Left lobe of liver (tissue), 2 donors: ENCODE measurements around the gene STAT6. TPM values are rescaled to one million over a fixed set of nuclear protein-coding genes. Genes with fewer than 3 reads are reported as not detected.
"Not testable (repeated sequence)": the region's sequence is repeated elsewhere in the genome, so short reads cannot be mapped to it uniquely, and the experiment has no call there.

Experiments
- ATAC-seq: fragments of 200-7000 bp; cut with Tn5 transposase; one replicate; pipeline ENCODE4 v1.9.1; 2020; ENCODE audit warnings: mild to moderate bottlenecking, moderate library complexity
- DNase-seq: peaks from one replicate; pipeline ENCODE4 v3.0.0-alpha.2; 2020; ENCODE audit warnings: low spot score
- total RNA-seq: library from RNA; stranded (reverse); gene quantifications from one replicate; pipeline ENCODE4 v1.2.1, GENCODE V29; 2021
- donor health status: DM: no; HTN: no; CAD: no; lungs with moderate emphysema.
- donor health status: DM: no; HTN: yes; CAD: no.

Gene STAT6
- total RNA-seq, 1 donor from 2014 or later = 97.6 TPM

GRCh38 chr12:57128519-57129247 lies 17.5 kb upstream of the STAT6 start:
- no peak for DNase-seq

GRCh38 chr12:57127726-57128518 lies 16.8 kb upstream of the STAT6 start, which contains the start of gene LRP1:
Gene LRP1 (plus strand): TSS chr12:57128483. CDS start chr12:57128965, 482 bp downstream.
- ATAC-seq (peak; percentile 70), DNase-seq (peak; percentile 90)

More at GRCh38 chr12:57128519-57129247, 17.5 kb upstream of the STAT6 start:
- no peak for ATAC-seq

- peak; percentile 69 for ATAC-seq
- DNase-seq = peak; percentile 93
Observed at GRCh38 chr12:57127101-57127725, 16.1 kb upstream of the STAT6 start.

- no peak for ATAC-seq
- no peak for DNase-seq
Observed at GRCh38 chr12:57126561-57126960, 15.4 kb upstream of the STAT6 start.

- ATAC-seq (no peak), DNase-seq (no peak)
Observed at GRCh38 chr12:57126061-57126460, 14.9 kb upstream of the STAT6 start.

DNA sequence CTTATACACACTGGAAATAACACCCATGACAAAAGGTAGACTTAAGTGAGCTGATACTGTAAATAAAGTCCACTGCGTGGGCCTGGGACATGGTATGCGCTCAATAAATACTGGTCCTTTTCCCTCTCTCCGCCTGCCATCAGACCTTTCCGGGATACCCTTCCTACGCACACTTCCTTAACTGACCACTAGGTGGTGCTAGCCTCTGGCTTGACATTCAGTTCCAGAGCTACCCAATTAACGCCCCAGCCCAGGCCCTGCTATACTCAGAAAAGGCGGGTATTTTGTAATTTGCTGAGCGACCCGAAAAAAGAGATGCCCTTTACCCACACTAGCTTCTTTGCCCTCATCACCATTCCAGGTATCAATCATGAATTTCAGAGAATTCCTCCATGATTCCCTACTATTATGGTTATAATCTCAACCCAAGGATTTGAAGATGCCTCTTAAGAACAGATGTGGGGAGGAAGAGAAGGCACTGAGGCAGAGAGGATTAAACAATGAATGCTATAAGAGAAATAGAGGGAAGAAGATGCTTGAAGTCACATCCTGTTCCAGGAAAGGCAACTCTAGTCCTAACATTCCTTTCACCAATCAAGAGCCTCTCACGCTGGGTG lies 13.2 kb upstream of the STAT6 start:
- DNase-seq = peak; percentile 76
- peak; percentile 51 for ATAC-seq

- ATAC-seq (no peak), DNase-seq (no peak)
Observed at GRCh38 chr12:57123813-57124212, 12.7 kb upstream of the STAT6 start.

DNA sequence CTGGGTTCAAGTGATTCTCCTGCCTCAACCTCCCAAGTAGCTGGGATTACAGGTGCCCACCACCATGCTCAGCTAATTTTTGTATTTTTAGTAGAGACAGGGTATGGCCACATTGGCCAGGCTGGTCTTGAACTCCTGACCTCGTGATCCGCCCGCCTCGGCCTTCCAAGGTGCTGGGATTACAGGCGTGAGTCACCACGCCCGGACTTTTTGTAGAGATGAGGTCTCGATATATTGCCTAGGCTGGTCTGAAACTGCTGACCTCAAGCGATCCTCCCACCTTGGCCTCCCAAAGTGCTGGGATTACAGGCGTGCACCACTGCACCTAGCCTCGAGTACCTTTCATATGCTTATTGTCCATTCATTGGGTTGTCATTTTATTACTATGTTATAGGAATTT lies 9.6 kb upstream of the STAT6 start:
- DNase-seq, ATAC-seq: not testable (repeated sequence)

GRCh38 chr12:57119294-57120085 lies 8.3 kb upstream of the STAT6 start:
- DNase-seq = no peak
- ATAC-seq = no peak

DNA sequence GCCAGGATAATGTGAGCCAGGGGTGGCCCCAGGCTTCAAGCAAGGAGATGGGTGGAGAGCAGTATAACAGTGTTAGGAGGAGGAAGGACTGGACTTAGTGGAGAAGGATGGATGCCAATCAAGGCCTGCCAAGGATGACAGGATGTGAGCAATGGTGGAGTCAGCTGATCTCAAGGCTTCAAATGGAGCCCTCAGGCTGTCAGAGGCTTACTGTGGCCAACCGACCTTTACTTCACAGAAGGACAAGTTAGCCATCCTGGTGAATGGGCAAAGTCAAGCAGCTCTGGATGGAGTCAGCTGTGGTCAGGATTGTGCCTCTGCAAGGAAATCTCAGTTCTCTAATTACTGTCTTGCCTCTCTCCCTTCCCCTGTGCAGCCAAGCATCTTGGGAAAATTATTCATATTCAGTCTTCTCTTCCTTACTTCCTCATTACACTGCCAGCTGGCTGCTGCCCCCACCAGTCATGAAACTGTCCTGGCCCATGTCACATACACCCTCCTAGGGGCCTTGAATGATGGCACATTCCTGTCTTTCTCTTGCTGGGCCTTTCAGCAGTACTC lies 7.6 kb upstream of the STAT6 start:
- ATAC-seq = peak; percentile 46
- no peak for DNase-seq

DNA sequence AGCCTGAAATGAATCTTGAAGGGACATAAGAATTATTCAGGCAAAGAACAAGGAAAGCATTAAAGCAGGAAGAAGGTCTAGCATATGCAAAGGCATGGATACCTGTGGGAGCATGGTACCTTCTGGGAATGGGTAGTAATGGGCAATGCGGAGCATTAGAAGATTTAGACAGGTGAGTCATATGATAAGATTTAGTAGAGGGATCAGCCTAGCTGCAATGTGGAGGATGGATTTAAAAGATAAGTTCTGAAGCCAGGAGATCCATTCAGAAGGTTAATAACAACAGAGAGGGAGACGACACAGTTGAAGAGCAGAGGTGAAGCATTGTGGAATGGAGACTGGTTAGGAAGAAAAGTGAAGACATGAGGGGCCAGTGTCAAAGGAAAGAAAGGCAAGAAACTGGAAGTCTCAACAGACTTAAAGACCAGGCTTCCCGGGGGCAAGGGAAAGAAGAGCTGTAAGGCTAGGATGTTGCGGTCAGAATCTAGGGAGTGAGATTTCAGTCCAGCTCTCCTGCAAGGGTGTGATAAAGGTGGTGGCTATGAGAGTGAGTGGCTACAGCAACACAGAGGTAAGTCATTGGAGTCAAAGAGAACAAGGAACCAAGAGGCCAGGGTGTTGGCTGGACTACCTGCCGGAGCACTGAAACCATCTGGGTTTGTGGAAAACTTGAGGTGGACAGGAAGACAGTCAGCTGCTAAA lies 5.6 kb upstream of the STAT6 start:
- DNase-seq = no peak
- ATAC-seq = no peak

DNA sequence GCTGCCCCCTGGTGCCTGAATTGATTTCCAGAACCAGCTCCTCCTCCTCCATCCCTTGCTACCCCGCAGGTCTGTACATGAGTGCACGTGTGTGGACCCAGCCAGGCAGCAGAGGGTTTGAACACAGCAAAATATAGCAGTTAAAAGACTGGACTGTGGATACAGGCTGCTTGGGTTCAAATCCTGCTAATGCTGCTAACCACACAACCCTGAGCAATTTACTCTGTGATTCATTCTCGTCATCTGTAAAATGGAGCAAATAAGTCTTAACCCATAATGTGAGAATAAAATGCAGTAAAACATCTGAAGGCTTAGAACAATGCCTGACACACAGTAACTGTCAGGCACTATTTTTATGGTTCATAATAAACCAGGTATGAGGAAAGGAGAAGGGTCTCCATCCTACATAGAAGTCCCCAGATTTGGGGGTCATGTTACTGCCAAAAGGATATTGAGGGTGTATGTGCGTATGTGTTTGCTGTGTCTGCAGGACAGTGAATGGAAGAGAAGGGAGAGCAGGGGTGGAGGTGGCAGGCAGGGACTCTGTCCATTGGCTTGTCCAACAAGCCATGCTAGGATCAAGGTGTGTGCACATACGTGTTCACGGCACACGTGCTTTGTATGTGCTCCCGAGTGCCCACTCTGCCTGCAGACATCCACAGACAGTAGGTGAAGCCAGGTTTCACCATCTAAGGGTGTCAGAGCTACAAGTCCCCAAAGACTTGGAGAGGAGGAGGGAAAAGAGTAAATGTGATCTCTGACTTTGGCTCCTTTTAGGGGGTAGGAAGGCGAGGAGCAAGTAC lies 1.5 kb upstream of the STAT6 start:
- ATAC-seq (no peak), DNase-seq (no peak)

- DNase-seq (peak; percentile 79), ATAC-seq (peak; percentile 54)
Observed at GRCh38 chr12:57110104-57111030, 795 bp downstream of the STAT6 start.

GRCh38 chr12:57109207-57110103 lies 1.7 kb downstream of the STAT6 start:
- ATAC-seq (no peak), DNase-seq (no peak)

DNA sequence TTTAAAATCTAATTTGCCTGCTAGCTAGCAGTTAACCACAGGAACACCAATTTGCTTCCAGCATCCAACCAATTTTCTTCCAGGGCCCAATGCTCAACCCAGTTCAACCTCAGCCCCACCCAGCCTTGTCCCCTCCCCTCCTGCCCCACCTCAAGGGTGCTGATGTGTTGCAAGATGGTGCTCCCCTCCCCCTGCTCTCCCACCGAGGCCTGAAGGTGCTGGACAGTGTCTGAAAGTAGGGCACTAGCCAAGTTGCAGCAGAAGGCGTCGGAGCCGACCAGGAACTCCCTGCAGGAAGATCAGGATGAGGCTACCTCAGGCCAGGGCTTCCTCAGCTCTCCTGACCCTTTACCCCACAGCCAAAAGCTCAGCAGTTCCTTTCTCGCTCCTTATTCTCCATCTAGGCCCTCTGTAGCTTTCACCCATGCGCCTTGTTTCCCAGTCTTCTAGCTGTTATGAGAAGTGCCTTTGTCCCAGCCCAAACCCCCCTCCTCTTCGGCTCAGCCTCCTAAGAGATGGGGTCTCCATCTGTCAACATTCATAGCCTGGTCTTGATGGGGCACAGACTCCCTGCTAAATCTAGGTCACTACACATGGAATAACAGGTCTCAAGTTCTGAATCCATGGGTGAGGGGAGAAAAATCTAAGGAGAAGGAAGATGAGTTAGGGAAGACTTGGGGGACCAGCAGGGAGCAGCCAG lies 3.6 kb downstream of the STAT6 start:
- DNase-seq (no peak), ATAC-seq (no peak)
